ENCODE measurements around the gene GOLGB1.

Gene GOLGB1

DNA sequence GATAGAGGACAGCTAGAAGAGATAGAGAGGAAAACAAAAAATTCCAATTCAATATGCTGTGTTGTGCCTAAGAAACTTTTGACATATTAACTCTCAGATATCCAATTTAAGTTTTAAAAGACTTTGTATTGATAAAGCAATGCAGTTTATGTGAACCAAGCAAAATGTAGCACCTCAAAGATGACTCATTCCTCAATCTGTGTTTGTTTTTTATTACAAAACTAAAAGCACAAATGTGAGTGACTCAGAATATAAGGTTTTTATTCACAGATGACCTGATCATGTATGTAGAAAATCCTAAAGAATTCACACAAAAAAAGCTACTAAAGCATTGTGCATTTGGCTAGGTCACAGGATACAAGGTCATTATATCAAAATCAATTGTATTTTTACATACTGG is 99.9 kb downstream of the GOLGB1 start:
- TF ChIP-seq TAF1 (IDR thresholded peaks at IDR 0.05; ENCODE audit: borderline replicate concordance, low read depth, low read length), result no peak
- TF ChIP-seq POLR2A (IDR thresholded peaks at IDR 0.05; ENCODE audit: low read depth, low read length), result no peak
- TF ChIP-seq POLR2AphosphoS5 (IDR thresholded peaks at IDR 0.05; ENCODE audit: low read depth, low read length), result no peak
- DNase-seq (ENCODE audit: insufficient read length), result no peak
- FAIRE-seq, result no peak

DNA sequence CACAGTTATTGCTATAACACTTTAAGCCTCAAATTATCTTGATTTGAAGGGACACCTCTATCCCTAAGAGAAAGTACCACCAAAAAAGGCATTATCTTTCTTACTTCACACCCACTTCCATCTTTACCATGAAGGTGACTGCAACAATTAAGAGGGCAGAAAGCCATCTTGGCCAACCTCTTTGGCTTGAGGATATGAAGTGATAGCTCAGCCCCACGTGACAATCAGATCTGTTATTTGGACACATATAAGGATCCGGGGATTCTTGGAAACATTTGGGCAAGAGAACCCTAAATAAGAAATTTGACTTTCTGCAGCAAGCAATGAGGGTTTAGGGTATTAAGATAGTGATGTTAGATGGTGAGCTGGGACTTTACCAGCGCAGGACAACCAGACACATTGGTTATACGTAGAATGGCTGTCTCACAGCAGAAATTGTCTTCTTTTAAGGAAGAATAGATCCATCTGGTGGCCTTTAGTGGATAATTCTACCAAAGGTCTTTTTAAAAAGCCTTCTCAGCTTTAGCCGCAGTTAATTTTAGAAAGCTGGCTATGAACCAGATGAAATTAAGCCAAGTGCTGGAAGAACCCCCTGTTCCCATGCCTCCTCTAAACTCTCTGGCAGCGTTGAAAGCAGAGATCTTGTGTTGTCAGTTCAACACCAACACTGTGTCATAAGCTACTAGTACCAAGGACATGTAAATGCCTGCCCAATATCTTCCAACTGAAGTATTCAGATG is 101.2 kb downstream of the GOLGB1 start:
- FAIRE-seq (no peak), DNase-seq (ENCODE audit: insufficient read length) (no peak)
- no peak for TF ChIP-seq POLR2AphosphoS5 (IDR thresholded peaks at IDR 0.05; ENCODE audit: low read depth, low read length)
- TF ChIP-seq TAF1 (IDR thresholded peaks at IDR 0.05; ENCODE audit: borderline replicate concordance, low read depth, low read length), result no peak
- no peak for TF ChIP-seq POLR2A (IDR thresholded peaks at IDR 0.05; ENCODE audit: low read depth, low read length)

DNA sequence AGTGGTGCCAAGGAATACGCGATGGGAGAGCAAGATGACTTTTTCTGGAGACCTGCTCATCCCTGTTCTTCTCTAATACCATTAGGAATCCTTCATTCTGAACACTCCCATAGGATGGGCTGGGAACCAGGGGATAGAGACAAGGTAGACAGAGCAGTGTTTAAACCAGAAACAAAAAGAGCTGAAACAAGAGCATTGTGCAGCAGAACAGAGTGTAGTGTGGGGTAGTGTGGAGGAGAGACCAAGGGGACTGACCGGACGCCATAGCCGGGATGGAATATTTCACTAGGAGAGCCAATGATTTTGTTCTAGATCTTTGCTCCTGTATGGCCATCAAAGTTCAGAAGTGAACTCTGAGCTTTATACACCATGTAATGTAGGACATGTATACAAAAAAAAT is 104.5 kb downstream of the GOLGB1 start:
- DNase-seq (ENCODE audit: insufficient read length) (no peak), FAIRE-seq (no peak)
- TF ChIP-seq TAF1 (IDR thresholded peaks at IDR 0.05; ENCODE audit: borderline replicate concordance, low read depth, low read length) (no peak), POLR2AphosphoS5 (IDR thresholded peaks at IDR 0.05; ENCODE audit: low read depth, low read length) (no peak), POLR2A (IDR thresholded peaks at IDR 0.05; ENCODE audit: low read depth, low read length) (no peak)

DNA sequence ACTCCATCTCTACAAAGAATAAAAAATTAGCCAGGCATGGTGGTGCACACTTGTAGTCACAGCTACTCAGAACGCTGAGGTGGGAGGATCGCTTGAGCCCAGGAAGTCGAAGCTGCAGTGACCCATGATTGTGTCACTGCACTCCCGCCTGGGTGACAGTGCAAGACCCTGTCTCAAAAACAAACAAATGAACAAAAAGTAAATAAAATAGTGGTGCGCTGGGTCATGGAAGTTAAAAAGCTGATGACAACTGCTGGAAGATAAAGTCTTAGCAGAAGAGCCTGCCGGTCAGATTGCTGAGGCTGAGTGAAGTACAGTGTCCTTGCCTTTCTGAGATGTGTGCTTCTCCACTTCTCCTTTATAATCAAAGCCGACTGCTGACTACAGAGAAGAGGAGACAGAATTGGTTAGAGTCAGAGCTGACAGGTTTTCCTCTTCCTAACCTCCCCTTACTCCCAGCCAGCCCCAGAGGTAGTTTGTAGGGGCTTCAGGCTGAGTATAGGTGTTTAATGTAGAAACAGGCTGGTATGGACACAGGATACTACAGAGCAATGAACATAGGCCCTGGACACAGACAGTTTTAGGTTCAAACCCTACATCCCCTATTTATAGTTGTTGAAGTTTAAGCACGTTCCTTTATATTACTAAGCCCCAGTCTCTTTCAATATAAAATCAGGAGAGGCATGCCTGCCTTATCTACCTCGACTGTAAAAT is 106.8 kb downstream of the GOLGB1 start:
- FAIRE-seq, result no peak
- DNase-seq (ENCODE audit: insufficient read length), result no peak
- TF ChIP-seq TAF1 (IDR thresholded peaks at IDR 0.05; ENCODE audit: borderline replicate concordance, low read depth, low read length), result no peak
- TF ChIP-seq POLR2AphosphoS5 (IDR thresholded peaks at IDR 0.05; ENCODE audit: low read depth, low read length), result no peak
- no peak for TF ChIP-seq POLR2A (IDR thresholded peaks at IDR 0.05; ENCODE audit: low read depth, low read length)

DNA sequence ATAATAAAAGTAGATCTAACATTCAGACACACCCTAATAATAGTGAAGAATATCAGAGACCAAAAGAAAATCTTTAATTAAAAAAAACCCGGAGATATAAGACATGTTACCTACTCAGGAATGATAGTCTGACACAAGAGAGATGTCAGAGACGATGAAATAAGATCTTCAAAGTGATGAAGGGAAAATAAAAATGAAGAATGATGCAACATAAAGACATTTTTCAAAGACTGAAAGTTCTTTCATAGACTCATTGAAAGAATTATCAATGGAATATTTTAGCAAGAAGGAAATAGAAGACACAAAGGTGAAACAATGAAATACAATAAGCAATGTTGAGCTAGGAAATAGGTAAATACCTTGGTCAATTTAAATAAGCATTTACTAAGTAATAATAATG is 108.4 kb downstream of the GOLGB1 start:
- no peak for DNase-seq (ENCODE audit: insufficient read length)
- TF ChIP-seq POLR2AphosphoS5 (IDR thresholded peaks at IDR 0.05; ENCODE audit: low read depth, low read length) (no peak), TAF1 (IDR thresholded peaks at IDR 0.05; ENCODE audit: borderline replicate concordance, low read depth, low read length) (no peak), POLR2A (IDR thresholded peaks at IDR 0.05; ENCODE audit: low read depth, low read length) (no peak)
- no peak for FAIRE-seq

DNA sequence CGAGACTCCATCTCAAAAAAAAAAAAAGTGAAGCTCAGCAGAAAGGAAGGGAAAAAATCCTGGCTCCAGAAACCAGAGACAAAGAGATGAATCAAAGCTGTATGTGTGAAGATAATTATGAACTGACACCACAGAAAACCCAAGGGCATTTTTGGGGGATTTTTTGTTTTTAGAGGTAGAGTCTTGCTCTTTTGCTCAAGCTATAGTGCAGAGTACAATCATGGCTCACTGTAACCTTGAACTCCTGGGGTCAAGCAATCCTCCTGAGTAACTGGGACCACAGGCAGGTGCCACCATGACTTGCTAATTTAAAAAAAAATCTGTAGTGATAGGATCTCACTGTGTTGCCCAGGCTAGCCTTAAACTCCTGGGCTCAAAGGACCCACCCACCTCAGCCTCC is 111.6 kb downstream of the GOLGB1 start:
- no peak for DNase-seq (ENCODE audit: insufficient read length)
- TF ChIP-seq POLR2A (IDR thresholded peaks at IDR 0.05; ENCODE audit: low read depth, low read length), result no peak
- no peak for TF ChIP-seq POLR2AphosphoS5 (IDR thresholded peaks at IDR 0.05; ENCODE audit: low read depth, low read length)
- TF ChIP-seq TAF1 (IDR thresholded peaks at IDR 0.05; ENCODE audit: borderline replicate concordance, low read depth, low read length), result no peak
- peak; percentile 14 for FAIRE-seq

DNA sequence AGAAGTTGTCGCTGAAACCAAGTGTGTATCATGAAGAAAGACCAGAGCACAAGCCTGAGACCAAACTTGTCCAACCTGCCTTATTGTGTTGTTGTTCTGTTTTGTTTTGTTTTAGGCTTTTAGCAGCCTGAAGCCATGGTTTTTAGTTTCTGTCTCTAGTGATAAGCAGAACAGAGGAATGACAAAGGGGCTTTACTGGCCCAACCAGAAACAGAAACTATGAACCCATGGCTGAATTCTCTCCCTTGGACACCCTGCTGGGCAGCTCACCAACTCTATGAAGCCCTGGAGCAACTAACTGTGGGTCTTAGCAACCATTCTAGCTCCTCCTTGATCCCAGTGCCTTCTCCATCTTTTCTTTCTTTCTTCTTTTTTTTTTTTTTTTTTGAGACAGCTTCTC is 119.2 kb downstream of the GOLGB1 start:
- DNase-seq (ENCODE audit: insufficient read length) (no peak), FAIRE-seq (peak; percentile 64)
- no peak for TF ChIP-seq TAF1 (IDR thresholded peaks at IDR 0.05; ENCODE audit: borderline replicate concordance, low read depth, low read length)
- no peak for TF ChIP-seq POLR2AphosphoS5 (IDR thresholded peaks at IDR 0.05; ENCODE audit: low read depth, low read length)
- no peak for TF ChIP-seq POLR2A (IDR thresholded peaks at IDR 0.05; ENCODE audit: low read depth, low read length)

DNA sequence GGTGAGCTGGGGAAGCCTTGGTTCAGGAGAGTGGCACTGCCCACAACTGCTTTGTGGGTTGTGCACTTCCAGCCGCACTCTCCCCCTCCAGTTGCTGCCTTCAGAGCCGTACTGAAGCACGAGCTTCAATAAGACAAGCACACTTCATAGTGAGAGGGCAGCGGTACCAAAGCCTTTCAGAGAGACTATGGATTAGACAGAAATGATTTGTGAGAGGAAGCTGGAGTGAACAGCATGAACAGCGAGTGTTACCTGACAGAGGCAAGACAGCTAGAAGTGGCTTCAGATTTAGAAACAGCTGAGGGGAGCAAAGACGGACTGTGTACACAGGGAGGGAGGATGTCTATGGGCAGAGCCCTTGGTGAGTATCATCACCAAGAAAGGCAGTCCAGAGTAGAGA is 119.9 kb downstream of the GOLGB1 start:
- FAIRE-seq (no peak), DNase-seq (ENCODE audit: insufficient read length) (no peak)
- TF ChIP-seq POLR2AphosphoS5 (IDR thresholded peaks at IDR 0.05; ENCODE audit: low read depth, low read length) (no peak), POLR2A (IDR thresholded peaks at IDR 0.05; ENCODE audit: low read depth, low read length) (no peak), TAF1 (IDR thresholded peaks at IDR 0.05; ENCODE audit: borderline replicate concordance, low read depth, low read length) (no peak)

DNA sequence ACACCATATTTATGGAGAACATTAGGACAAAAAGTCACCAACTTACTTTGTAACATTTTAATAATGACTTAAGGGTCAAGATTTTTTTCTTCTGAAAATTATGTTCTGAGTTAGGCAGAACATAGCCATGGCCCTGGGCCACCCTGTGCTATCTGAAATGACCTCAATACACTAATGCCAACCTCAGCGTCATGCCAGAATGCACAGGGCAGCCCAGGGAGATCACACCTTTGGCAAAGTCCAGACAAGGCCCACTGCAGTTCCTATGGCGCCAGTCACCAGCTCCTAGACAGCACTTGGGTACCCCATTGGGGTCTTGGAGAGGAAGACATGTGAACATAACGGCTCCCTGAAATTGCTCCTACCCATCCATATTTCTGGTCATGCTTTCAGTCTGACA is 121.9 kb downstream of the GOLGB1 start:
- no peak for DNase-seq (ENCODE audit: insufficient read length)
- TF ChIP-seq POLR2AphosphoS5 (IDR thresholded peaks at IDR 0.05; ENCODE audit: low read depth, low read length) (no peak), POLR2A (IDR thresholded peaks at IDR 0.05; ENCODE audit: low read depth, low read length) (no peak), TAF1 (IDR thresholded peaks at IDR 0.05; ENCODE audit: borderline replicate concordance, low read depth, low read length) (no peak)
- no peak for FAIRE-seq

DNA sequence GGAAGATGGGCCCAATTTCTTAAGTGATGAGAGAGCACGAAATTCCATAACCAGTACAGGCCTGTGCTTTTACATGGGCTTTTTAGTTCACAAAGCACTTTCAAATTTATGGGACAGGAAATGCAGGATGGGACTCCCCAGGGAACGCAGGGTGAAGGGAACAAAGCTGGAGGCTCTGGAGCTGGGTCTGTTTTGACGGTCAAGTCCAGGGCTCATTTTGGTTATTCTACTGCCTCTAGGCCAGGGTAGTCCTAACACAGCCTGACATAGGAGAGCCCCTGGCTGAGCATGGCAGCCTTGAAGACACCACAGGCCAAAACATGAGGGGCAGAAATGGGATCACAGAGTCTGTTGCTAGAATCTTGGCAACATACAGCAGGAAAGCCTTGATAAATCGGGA is 122.3 kb downstream of the GOLGB1 start:
- TF ChIP-seq POLR2A (IDR thresholded peaks at IDR 0.05; ENCODE audit: low read depth, low read length) (no peak), POLR2AphosphoS5 (IDR thresholded peaks at IDR 0.05; ENCODE audit: low read depth, low read length) (no peak), TAF1 (IDR thresholded peaks at IDR 0.05; ENCODE audit: borderline replicate concordance, low read depth, low read length) (no peak)

DNA sequence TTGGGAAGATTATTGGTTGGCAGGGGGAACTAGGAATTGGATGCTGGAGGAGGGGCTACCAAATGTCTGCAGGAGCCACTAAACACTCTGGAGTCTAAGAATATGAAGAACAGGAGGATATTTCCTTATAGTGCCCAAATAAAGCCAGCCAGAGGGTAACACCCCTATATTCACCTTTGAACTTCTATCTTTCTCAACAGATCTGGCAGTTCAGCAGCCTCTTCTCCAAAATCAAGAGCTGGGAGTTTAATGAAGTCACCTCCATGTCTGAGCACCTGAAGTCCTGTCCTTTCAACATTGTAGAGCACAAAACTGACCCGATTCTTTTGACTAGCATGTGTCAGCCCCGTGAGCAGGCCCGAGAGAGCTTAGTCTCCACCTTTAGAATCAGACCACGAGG is 123.0 kb downstream of the GOLGB1 start:
- DNase-seq (ENCODE audit: insufficient read length) (no peak), FAIRE-seq (no peak)
- TF ChIP-seq TAF1 (IDR thresholded peaks at IDR 0.05; ENCODE audit: borderline replicate concordance, low read depth, low read length), result no peak
- no peak for TF ChIP-seq POLR2A (IDR thresholded peaks at IDR 0.05; ENCODE audit: low read depth, low read length)
- TF ChIP-seq POLR2AphosphoS5 (IDR thresholded peaks at IDR 0.05; ENCODE audit: low read depth, low read length), result no peak

More for the DNA sequence above, 122.3 kb downstream of the GOLGB1 start:
- peak; percentile 44 for FAIRE-seq
- DNase-seq (ENCODE audit: insufficient read length), result no peak

Measured in GM12892 (cell line).